ENCODE data around the gene PRRC2A.

PRRC2A gene

GRCh38 chr6:31626952-31627351 lies 6.4 kb downstream of the PRRC2A start:
- no peak for DNase-seq

GRCh38 chr6:31627690-31628287 lies 7.3 kb downstream of the PRRC2A start:
- DNase-seq = no peak

- no peak for DNase-seq
Measured at GRCh38 chr6:31629014-31629413, 8.5 kb downstream of the PRRC2A start.

GRCh38 chr6:31630177-31630934 lies 9.8 kb downstream of the PRRC2A start:
- no peak for DNase-seq

GRCh38 chr6:31631209-31631608 lies 10.7 kb downstream of the PRRC2A start:
- DNase-seq = no peak

- no peak for DNase-seq
Measured at GRCh38 chr6:31631681-31632278, 11.3 kb downstream of the PRRC2A start.

GRCh38 chr6:31632279-31632946 lies 11.9 kb downstream of the PRRC2A start:
- DNase-seq = no peak

- DNase-seq = no peak
Measured at GRCh38 chr6:31633447-31633846, 12.9 kb downstream of the PRRC2A start.

- no peak for DNase-seq
Measured at GRCh38 chr6:31634131-31634530, 13.6 kb downstream of the PRRC2A start.

GRCh38 chr6:31634969-31635575 lies 14.6 kb downstream of the PRRC2A start:
- DNase-seq = no peak

- no peak for DNase-seq
Measured at GRCh38 chr6:31636698-31637596, 16.4 kb downstream of the PRRC2A start.

GRCh38 chr6:31639043-31639442 lies 18.5 kb downstream of the PRRC2A start:
- no peak for DNase-seq

- peak; percentile 36 for DNase-seq
Measured at GRCh38 chr6:31639449-31639861, 18.9 kb downstream of the PRRC2A start.

- no peak for DNase-seq
Measured at GRCh38 chr6:31640612-31641011, 20.1 kb downstream of the PRRC2A start.

- DNase-seq = no peak
Measured at GRCh38 chr6:31641370-31641769, 20.9 kb downstream of the PRRC2A start.

GRCh38 chr6:31642798-31643570 lies 22.5 kb downstream of the PRRC2A start:
- no peak for DNase-seq

- no peak for DNase-seq
Measured at GRCh38 chr6:31643818-31644454, 23.4 kb downstream of the PRRC2A start.

- no peak for DNase-seq
Measured at GRCh38 chr6:31645325-31645724, 24.8 kb downstream of the PRRC2A start.

GRCh38 chr6:31651602-31652191 lies 31.2 kb downstream of the PRRC2A start:
- peak; percentile 77 for DNase-seq

Data from activated CD4-positive, alpha-beta T cell treated with anti-CD3 and anti-CD28 coated beads, Interleukin-10, Interleukin-2, amounts not matched to agents 100 ng/mL and 50 ng/mL, durations not matched to agents 16 hours and 8 hours (primary cell).